Ammon's horn (tissue), 1 donor: ENCODE measurements around the gene IRF1.
A peak's percentile ranks its signal among the peaks of the same experiment; 100 is the strongest.
"Not testable (repeated sequence)": the region's sequence is repeated elsewhere in the genome, so short reads cannot be mapped to it uniquely, and the experiment has no call there.

Source experiments
- DNase-seq: peaks from one replicate; pipeline ENCODE4 v3.0.0-alpha.2; 2016; ENCODE audit warnings: low spot score

IRF1 gene

DNA sequence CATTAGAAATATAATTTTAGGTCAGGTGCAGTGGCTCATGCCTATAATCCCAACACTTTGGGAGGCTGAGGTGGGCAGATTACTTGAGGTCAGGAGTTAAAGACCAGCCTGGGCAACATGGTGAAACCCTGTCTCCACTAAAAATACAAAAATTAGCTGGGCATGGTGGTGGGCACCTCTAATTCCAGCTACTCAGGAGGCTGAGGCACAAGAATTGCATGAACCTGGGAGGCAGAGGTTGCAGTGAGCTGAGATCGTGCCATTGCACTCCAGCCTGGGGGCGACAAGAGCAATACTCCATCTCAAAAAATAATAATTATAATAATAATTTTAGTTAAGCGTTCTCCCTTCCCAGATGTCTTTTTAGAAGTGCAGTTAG, 52.3 kb downstream of the IRF1 start:
- DNase-seq, result not testable (repeated sequence)

DNA sequence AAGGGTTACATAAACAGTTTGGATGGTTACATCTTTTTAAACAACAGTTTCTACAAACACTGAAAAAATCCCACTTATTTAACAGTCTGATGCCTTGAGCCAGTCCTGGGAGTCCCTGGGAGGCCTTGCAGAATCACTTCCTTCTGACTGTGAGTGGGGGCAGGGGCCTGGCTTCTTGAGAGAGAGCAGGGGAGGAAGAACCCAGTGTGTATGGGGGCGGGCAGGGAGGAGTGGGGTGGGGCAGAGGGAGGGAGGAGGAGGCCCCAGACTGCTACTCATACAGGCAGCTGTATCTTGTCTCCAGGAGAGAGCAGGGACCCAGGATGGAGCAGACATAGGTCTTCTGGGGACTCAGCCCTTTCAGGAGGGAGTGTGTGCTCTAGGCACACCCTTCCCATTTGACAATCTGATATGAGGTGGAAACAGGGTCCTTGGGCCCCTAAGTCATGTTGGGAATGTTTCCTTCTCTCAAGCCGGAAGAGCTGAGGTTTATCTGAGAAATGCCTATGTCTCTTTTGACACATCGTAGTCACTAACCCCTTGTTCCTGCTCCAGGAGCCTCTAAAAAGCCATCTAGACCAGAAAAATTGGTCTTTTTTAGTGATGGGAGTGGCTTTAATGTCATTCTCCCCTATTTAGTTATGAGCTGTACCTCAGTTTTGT, 52.8 kb downstream of the IRF1 start:
- peak; percentile 66 for DNase-seq

GRCh38 chr5:132436936-132437335, 53.6 kb downstream of the IRF1 start:
- DNase-seq, result no peak

GRCh38 chr5:132435886-132436285, 54.7 kb downstream of the IRF1 start:
- no peak for DNase-seq

DNA sequence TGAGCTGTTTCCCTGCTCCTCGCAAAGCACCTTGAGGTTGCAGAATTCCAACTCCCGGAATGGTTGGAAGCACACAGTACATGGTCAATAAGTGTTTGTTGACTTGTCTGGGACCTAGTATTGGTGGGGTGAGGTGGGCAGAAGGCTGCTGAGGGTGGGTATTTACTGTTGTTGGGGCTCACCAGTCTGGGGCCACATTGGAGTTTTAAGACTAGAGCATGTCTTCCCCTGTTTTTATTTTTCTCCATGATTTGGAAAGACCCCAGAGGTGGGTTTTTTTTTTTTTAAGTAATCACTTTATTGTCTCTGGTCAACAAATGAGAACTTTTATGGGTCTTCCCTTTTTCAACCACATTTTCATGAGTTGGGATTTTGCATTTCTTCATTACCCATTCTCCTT, 55.1 kb downstream of the IRF1 start:
- no peak for DNase-seq

DNA sequence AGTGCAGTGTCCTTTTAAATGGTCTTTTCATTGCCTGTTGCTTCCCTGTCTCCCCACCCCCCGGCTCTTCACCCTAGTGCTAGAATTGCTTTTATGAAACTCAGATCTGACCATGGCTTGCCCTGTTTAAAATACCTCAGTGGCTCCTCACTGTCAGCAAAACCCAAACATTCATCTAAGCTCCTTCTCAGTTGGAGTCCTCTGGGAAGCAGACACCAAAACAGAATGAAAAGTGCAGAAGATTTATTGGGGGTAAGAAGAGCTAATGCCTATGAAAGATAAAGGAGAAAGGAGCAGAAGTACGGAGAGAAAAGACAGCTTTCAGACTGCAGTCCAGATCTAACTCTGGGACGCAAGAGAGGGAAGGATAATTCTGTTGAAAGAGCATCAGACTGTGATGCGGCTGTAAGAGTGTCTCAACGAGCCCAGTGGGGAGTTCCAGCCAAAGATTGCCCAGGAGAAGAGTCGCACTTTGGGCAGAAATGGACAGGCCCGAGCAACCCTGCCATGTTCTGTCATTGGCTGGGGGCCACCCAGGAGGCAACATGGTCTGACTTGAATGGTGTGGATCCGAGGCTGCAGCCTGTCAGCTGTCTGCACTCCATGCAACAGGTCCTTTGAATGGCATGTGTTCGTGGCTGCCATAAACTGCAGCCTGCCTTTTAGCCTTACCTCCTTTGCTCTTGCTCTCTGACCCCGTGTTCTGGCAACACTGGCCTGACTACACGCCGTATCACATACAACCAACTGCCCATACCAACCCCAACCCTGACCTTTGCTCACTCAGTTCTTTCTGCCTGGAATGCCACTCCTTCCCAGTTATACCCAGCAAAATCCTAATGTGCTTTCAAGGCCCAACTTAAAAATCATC, 55.9 kb downstream of the IRF1 start:
- DNase-seq, result no peak

GRCh38 chr5:132433141-132433540, 57.4 kb downstream of the IRF1 start:
- no peak for DNase-seq

DNA sequence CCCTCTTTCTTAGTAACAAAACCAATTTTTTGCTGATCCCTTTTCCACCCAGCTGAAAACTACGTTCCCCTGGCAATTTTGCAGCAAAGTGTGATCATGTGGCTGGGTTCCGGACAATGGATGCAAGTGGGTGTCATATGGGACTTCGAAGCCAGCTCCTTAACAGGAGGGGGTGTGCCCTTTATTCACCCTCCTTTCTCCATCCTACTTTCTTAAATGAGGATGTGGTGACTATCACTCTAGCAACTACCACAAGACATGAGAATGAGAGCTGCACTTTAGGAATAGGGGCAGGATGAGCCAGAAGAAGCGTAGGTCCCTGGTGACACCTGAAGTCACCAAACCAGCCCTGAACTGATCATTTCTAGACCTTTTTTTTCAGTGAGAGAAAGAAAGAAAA, 58.9 kb downstream of the IRF1 start:
- no peak for DNase-seq
